Kidney (tissue), 14 donors: Measurements from ENCODE around the gene SDK1. TPM values are rescaled to one million over a fixed set of nuclear protein-coding genes. Genes with fewer than 3 reads are reported as not detected.

Experiments
- DNase-seq, 5 donors: peaks; one replicate each; pipeline ENCODE4 v3.0.0-alpha.2; 2013 to 2020
- FAIRE-seq: peaks from 2 replicates; lab custom pipeline; 2012; peaks lifted over from hg19 to GRCh38; lab: Jason Lieb, UNC
- H3K27ac ChIP-seq, 2 donors: one replicate each; pipeline ENCODE4 v1.7.0; 2013; ENCODE audit warnings: low read depth in 2 of 2, low read length in 2 of 2, inconsistent platforms in 1 of 2
- H3K27me3 ChIP-seq: one replicate; pipeline ENCODE4 v1.7.1; 2013; ENCODE audit warnings: low read length, inconsistent platforms; ENCODE audit not compliant: control insufficient read depth, insufficient read depth
- H3K36me3 ChIP-seq, 3 donors: one replicate each; pipeline versions ENCODE4 v1.7.0 to v1.7.1; 2013; ENCODE audit warnings: low read length in 3 of 3, control low read depth in 1 of 3, inconsistent platforms in 1 of 3; ENCODE audit not compliant: insufficient read depth in 3 of 3, control insufficient read depth in 2 of 3
- H3K4me1 ChIP-seq, 3 donors: one replicate each; pipeline versions ENCODE4 v1.7.0 to v1.7.1; 2013; ENCODE audit warnings: low read length in 3 of 3, inconsistent platforms in 1 of 3, low read depth in 1 of 3; ENCODE audit not compliant: control insufficient read depth in 2 of 3, insufficient read depth in 2 of 3
- H3K4me3 ChIP-seq, 3 donors: one replicate each; pipeline versions ENCODE4 v1.7.0 to v1.8.1; 2013; ENCODE audit warnings: low read length in 3 of 3, control low read depth in 1 of 3, inconsistent platforms in 1 of 3
- H3K9ac ChIP-seq, 3 donors: one replicate each; pipeline versions ENCODE4 v1.7.0 to v1.7.1; 2013; ENCODE audit warnings: low read length in 3 of 3, control low read depth in 1 of 3, inconsistent platforms in 1 of 3
- H3K9me3 ChIP-seq, 3 donors: one replicate each; pipeline versions ENCODE4 v1.7.0 to v1.7.1; 2013; ENCODE audit warnings: low read length in 3 of 3, control low read depth in 1 of 3, inconsistent platforms in 1 of 3; ENCODE audit not compliant: control insufficient read depth in 2 of 3, insufficient read depth in 1 of 3
- intact Hi-C: fragments of 100-400 bp; cut with DNase I; formaldehyde crosslinking; loops from one replicate; pipeline ENCODE4 v1.11.1; 2022
- polyA plus RNA-seq: library from polyadenylated mRNA; stranded (reverse); fragments of 350-450 nt; fragmentation: Illumina TruSeq; extraction: RNeasy Lipid Tissue Mini Kit (QIAGEN cat#74804); gene quantifications from one replicate; pipeline ENCODE4 v1.2.3, GENCODE V29; 2014; ENCODE audit warnings: low read depth, low replicate concordance; ENCODE audit not compliant: insufficient read depth
- total RNA-seq: library from RNA; stranded (reverse); fragmentation: NEBNext Ultra II Directional; extraction: Animal tissue kit (Norgen Biotek cat#: 25700); gene quantifications from one replicate; pipeline ENCODE4 v1.2.1, GENCODE V29; 2021
- TF ChIP-seq, protein P1 (sequence below): IDR thresholded peaks from 3 replicates; pipeline ENCODE4 v1.5.1; 2012; ENCODE audit warnings: mild to moderate bottlenecking, moderate library complexity, borderline replicate concordance; ENCODE audit not compliant: insufficient read depth; ENCODE audit errors: extremely low read depth
- donor health status: control.
- donor health status: control.
- donor health status: control.
- donor health status: control.
- donor health status: control.
- donor health status: DM: yes; HTN: yes; CAD: no.
- donor health status: Normal renal cell carcinoma (clear cell type).

The SDK1 gene
- total and polyA plus RNA-seq, 2 donors from 2014 or later: 2.0 to 38.3 TPM

DNA sequence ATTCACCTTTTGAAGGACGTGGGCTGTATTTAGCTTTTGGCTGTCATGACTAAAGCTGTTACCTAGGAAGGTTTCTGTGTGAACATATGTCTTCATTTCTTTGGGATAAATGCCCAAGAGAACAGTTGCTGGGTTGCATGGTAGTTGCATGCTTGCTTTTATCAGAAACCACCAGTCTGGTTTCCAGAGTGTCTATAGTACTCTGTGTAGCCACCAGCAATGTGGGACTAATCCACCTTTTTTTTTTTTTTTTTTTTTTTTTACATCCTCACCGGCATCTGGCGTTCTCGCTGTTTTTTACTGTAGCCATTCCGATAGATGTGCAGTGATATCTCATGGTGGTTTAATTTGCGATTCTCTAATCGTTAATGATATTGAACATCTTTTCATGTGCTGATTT is 297.8 kb downstream of the SDK1 start:
- H3K4me1 ChIP-seq: no peaks in the 10 kb centered on the region
- DNase-seq (no peak), FAIRE-seq (no peak)
- no peaks in the 10 kb centered on the region for H3K9me3 ChIP-seq
- intact Hi-C loops: no loop called here
- no peak overlapping the region for H3K27ac ChIP-seq
- TF ChIP-seq, protein P1, sequence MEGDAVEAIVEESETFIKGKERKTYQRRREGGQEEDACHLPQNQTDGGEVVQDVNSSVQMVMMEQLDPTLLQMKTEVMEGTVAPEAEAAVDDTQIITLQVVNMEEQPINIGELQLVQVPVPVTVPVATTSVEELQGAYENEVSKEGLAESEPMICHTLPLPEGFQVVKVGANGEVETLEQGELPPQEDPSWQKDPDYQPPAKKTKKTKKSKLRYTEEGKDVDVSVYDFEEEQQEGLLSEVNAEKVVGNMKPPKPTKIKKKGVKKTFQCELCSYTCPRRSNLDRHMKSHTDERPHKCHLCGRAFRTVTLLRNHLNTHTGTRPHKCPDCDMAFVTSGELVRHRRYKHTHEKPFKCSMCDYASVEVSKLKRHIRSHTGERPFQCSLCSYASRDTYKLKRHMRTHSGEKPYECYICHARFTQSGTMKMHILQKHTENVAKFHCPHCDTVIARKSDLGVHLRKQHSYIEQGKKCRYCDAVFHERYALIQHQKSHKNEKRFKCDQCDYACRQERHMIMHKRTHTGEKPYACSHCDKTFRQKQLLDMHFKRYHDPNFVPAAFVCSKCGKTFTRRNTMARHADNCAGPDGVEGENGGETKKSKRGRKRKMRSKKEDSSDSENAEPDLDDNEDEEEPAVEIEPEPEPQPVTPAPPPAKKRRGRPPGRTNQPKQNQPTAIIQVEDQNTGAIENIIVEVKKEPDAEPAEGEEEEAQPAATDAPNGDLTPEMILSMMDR: no peak
- no peak overlapping the region for H3K9ac ChIP-seq
- no peaks in the 10 kb centered on the region for H3K27me3 ChIP-seq
- H3K4me3 ChIP-seq: no peak overlapping the region
- no peaks in the 10 kb centered on the region for H3K36me3 ChIP-seq

DNA sequence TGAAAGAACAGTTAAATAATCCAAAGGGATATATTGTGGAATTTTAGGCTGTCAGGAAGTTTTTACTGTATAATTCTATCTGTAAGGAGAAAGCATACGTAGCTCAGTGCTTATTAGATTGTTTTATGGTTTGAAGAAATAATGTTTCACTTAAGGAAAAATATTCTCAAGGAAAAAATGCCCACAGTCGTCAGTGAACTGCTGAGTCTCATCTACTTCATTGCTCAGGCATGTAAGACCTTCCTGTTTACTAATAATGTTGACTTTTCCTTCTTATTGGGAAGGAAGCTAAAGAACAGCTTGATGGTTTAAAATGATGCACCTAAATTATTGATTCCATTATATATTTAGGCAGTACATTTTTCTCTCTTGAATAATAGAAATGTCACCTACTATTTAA is 304.2 kb downstream of the SDK1 start:
- Histone ChIP-seq H3K9ac (no peak overlapping the region), H3K9me3 (no peaks in the 10 kb centered on the region), H3K27ac (no peak overlapping the region), H3K4me3 (no peak overlapping the region), H3K4me1 (no peaks in the 10 kb centered on the region), H3K27me3 (no peaks in the 10 kb centered on the region), H3K36me3 (no peaks in the 10 kb centered on the region)
- intact Hi-C loops: no loop called here
- FAIRE-seq: no peak
- no peak for DNase-seq
- TF ChIP-seq, protein P1: no peak

- intact Hi-C loops: no loop called here
- Histone ChIP-seq H3K36me3 (no peaks in the 10 kb centered on the region), H3K4me3 (no peak overlapping the region), H3K27ac (no peak overlapping the region), H3K4me1 (no peaks in the 10 kb centered on the region), H3K9ac (no peak overlapping the region), H3K9me3 (no peaks in the 10 kb centered on the region), H3K27me3 (no peaks in the 10 kb centered on the region)
- TF ChIP-seq, protein P1: no peak
- no peak for FAIRE-seq
- DNase-seq: no peak
These were observed 305.4 kb downstream of the SDK1 start for GRCh38 chr7:3606436-3606835.

- FAIRE-seq (no peak), DNase-seq (no peak)
- intact Hi-C loops: no loop called here
These were observed 306.8 kb downstream of the SDK1 start for GRCh38 chr7:3607847-3608246.

More at GRCh38 chr7:3607847-3608246, 306.8 kb downstream of the SDK1 start:
- Histone ChIP-seq H3K36me3 (no peaks in the 10 kb centered on the region), H3K9me3 (no peaks in the 10 kb centered on the region), H3K27me3 (no peaks in the 10 kb centered on the region), H3K27ac (no peak overlapping the region), H3K4me1 (no peaks in the 10 kb centered on the region), H3K9ac (no peak overlapping the region), H3K4me3 (no peak overlapping the region)
- TF ChIP-seq, protein P1: no peak
